HG02763 (cell line): ENCODE results near the gene PDE7B.
"Not testable (repeated sequence)": the region's sequence is repeated elsewhere in the genome, so short reads cannot be mapped to it uniquely, and the experiment has no call there.

Source experiments
- ATAC-seq: cut with Tn5 transposase; IDR thresholded peaks from one replicate; pipeline ENCODE4 v1.9.1; 2021; ENCODE audit warnings: mild to moderate bottlenecking, moderate library complexity; ENCODE audit not compliant: unreplicated experiment

PDE7B gene

GRCh38 chr6:136090929-136091328 is 239.4 kb downstream of the PDE7B start:
- ATAC-seq = no peak

DNA sequence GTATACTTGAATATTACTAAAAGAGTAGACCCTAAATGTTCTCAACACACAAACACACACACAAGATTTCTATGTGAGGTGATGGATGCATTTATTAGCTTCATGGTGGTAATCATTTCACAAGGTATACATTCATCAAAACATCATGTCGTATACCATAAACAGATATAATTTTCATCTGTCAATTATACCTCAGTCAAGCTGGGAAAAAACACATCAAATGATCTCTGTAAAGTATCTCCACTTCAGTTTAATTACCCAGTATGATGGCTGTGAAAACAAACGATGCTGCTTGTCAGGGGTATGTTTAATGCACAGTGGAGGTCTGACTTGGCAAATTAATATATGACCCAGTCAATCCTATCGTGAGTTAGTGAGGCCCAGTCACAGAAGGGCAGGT is 241.4 kb downstream of the PDE7B start:
- no peak for ATAC-seq

DNA sequence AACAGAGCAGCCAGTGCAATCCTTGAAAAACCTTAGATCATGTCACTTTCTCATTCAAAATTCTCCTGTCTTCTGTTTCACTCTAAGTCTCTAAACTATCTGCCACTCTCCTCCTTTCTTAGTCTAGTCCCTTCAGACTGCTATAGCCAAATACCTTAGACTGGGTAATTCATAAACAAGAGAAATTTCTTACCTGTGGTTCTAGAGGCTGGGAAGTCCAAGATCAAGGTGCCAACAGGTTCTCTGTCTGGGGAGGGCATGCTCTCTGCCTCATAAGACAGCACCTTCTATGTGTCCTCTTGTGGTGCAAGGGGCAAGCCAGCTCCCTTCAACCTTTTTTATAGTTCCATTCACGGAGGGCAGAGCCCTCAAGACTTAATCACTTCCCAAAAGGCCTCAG is 242.3 kb downstream of the PDE7B start:
- no peak for ATAC-seq

DNA sequence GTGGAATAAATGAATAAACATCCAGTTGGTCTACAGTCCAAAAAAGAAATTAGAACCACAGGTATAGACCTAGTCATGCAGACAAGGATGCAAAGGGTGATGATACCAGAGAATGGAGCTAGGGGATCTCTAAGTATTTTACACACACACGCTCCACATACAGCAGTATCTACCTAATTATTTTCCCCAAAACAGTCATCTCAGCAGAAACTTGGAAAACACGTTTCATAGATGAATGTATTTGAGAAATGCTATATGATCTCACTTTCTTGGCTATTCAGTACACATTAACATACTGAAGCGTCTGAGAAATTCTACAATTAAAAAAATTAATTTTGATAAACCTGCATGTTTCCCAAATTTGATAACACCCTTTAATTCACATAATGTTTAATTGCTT is 243.3 kb downstream of the PDE7B start:
- no peak for ATAC-seq

- no peak for ATAC-seq
These were observed 244.5 kb downstream of the PDE7B start for GRCh38 chr6:136095986-136096385.

DNA sequence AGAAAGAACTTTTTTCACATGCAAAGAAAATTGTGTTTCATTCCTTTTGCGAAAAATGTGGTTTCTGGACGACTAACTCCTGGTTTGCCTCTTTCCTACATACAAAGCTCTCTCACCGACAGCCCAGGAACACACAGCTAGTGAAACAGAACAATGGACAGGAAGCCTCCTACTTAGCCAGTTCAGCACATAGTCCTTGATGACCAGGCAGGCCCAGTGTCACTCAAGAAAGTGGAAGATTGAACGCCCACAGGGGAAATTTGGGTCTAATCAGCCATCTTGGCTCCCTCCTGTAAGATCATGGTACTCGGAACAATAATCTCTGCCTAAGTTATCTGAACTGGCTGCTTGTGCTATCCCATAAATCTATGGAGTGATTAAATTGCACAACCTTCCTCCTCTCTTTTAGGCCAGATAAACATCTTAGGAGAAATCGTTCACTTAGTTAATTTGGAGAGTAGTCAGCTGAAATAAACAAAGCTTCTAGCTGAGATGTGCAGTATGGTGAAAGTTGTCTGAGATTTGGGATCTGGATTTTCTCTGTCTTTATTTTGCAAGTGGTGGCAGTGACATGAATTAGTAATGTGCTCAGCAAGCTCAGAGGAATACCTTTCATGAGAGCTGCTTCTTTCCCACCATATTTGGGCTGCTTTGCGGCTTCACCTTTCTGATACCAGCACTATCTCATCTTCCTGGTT is 251.6 kb downstream of the PDE7B start:
- no peak for ATAC-seq

- ATAC-seq = no peak
These were observed 252.3 kb downstream of the PDE7B start for GRCh38 chr6:136103763-136104311.

GRCh38 chr6:136104556-136104955 is 253.1 kb downstream of the PDE7B start:
- no peak for ATAC-seq

DNA sequence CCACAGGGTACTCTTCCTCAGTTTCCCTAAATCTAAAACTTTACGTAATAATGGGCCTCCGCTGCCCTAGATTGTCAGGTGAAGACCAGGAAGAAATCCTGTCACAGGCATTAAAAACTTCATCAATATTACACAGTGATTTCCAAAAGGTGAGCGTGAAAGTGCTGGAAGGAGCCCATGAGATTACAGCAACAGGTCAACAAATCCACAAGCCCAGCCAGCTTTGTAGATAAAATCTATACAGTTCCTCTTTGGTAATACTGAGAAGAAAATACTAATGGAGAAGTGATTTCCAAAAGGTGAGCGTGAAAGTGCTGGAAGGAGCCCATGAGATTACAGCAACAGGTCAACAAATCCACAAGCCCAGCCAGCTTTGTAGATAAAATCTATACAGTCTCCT is 254.3 kb downstream of the PDE7B start:
- ATAC-seq = not testable (repeated sequence)

- no peak for ATAC-seq
These were observed 257.0 kb downstream of the PDE7B start for GRCh38 chr6:136108361-136108945.

- no peak for ATAC-seq
These were observed 260.3 kb downstream of the PDE7B start for GRCh38 chr6:136111831-136112230.

DNA sequence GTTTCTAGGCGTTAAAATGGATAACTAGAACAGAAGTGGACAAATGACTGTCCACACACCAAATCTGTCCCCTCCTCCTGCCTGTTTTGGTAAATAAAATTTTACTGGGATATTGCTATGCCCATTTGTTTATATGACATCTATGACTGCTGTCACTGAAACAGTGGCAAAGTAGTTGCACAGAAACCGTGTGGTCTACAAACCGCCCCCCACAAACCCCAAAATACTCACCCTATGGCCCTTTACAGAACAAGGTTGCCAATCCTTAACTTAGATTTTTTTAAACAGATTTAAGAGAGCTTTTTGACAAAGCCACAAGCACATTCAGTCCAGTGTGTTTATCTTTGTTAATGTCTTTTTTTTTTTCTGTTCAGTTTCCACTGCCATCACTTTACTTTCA is 260.8 kb downstream of the PDE7B start:
- ATAC-seq = no peak

DNA sequence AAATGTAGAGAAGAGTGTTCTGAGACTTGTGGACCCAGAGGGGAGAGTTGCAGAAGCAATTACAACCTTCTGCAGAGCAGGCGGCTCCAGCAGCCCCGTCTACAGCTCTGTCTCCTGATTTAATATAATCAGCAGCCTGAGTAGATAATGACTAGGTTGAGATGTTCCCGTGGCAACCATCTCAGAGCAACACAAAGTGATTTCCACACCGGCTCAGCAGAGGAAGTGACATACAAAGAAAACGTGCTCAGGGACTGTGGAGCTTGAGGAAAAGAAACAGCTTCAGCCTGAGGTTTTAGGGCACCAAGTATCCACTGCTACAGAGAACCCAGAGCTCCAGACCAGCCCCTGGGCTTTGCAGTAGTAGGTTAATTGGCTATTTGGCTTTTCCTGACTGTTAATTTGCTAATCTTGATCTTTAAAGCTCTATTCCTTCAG is 262.3 kb downstream of the PDE7B start:
- no peak for ATAC-seq

DNA sequence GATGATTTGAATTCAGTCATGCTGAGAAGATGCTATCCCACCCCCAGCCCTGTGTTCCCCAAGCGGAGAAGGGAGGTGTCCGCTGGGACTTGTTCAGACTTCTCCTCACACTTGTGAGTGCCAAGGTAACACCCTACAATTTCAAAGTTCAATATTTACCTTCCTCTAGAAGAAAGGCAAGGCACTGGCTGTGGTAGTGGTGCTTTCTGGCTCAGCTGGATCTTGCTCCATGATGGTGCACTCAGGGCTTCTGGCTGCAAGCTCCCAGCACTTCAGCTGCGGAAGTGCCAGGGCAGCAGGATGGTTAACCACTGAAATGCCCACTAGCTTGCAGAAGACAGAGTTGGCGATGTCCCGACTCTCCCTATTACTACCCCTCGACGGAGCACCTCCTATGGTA is 263.2 kb downstream of the PDE7B start:
- ATAC-seq = no peak

DNA sequence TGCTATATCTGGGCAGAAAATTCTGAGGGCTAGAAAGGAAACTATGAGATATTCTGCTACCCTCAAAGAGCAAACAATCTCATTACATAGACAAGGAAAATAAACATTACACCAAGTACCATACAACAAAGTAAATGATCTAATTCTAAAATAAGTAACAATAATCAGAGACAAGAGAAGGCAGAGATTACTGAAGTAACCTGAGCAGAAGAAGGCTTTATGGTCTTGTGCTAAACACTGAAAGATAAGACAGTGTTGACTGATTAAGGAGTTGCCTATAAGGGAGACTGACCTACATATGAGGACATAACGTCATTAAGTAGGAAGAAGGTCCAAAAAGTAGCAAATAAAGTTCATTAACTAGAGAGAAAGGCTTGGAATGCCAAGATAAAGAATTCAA is 264.4 kb downstream of the PDE7B start:
- no peak for ATAC-seq

DNA sequence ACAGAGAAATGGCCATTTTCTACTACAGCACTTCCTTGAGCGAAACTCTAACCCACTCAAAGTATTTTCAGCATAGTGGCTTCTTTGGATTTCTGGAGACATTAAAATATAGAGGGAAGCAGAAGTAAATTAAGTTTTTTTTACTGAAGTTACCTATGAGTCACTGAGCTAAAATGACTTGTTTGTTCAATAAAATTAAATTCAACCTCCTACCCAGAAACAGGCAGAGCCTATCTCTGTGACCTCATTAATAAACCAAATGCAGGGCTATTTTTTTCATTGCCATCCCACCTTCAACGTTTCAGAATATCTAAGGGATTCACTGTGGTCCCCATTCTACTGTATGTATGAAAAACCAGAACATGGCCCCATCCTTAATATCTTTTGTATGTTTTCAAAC is 265.6 kb downstream of the PDE7B start:
- ATAC-seq = no peak

DNA sequence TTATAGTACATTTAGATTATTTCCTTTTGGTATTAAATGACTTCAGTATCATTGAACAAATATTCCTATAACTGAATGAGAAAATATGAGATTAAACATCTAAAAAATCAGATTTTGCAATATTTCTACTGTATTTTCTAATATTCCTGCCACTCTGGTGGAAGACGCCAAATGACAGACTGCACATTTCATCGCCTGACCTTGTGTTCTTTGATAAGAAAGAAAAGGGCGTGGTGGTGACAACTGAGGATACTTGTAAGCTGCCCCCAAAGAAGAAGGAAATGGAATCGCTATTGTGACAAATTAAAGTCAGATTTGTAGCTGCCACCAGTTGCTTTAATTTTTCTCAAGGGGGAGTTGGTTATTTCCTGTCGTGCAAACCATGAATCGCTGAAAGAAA is 267.3 kb downstream of the PDE7B start:
- ATAC-seq = no peak

DNA sequence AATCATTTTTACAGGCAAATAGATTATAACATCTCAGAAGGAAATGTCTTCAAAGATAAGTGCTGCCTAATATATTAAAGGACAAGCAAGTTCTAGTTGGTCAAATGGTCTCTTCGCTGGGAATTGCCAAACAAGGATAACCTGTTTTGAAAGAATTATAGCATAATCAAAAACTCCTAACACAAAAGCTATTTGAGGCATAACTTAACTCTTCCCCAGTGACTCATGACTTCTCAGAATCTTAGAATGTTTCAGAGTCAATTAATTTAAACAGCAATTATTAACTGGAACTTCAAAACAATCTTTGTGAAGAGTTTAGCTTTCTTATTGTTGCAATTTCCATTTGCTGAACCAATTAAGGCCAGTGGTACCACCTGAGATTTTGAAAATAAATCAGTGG is 272.0 kb downstream of the PDE7B start:
- ATAC-seq = no peak

- ATAC-seq = no peak
These were observed 274.1 kb downstream of the PDE7B start for GRCh38 chr6:136125585-136125984.

DNA sequence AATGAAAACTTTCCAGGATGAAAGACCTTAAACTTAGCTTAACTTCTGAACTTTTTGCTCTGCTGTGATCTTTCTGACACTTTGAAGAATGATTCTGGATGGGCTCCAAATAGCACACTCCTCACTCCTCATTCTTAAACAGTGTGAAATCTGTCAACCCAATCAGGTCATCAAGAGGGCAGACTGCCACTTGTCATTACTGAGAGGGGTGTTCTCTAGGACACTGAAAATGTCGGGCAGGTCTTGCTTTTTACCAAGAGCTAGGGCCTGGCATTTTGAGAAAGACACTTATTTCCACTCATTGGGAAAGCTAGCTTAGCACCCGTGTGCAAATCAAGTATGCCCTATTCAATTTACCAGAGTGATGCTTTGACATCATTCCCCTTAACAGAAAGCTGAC is 276.4 kb downstream of the PDE7B start:
- ATAC-seq = no peak

DNA sequence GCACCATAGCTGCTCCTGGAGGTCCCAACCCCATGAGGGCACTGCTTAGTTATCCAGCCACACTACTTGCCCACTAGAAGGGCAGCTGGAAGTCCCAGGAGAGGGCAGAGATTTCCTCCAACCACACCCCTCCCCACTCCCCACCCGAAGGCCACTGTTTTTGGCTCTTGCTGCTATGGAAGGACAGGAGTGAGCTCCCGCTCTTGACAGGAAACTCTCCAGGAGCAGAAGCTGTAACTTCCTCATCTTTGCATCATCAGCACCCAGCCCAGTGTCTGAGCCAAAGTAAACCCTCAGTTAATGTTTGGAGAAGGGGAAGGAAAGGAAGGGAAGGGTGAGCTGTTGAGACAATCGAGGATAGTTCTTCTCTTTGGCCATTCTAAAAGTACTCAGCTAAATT is 277.9 kb downstream of the PDE7B start:
- ATAC-seq = no peak

GRCh38 chr6:136134268-136134667 is 282.8 kb downstream of the PDE7B start:
- ATAC-seq = no peak

- ATAC-seq = no peak
These were observed 283.2 kb downstream of the PDE7B start for GRCh38 chr6:136134751-136135150.
